Stimulated activated CD4-positive, alpha-beta T cell treated with anti-CD3 and anti-CD28 coated beads, TNF-alpha, amount 100 ng/mL, for 4 hours (primary cell): ENCODE measurements around the gene MAP4K2.

Experiments used
- DNase-seq, 3 experiments: peaks; one replicate each; pipeline ENCODE4 v3.0.0-alpha.2; 2020; ENCODE audit warnings: low read depth in 3 of 3

MAP4K2 gene

GRCh38 chr11:64741375-64742086 lies 61.5 kb downstream of the MAP4K2 start:
- DNase-seq, result no peak

GRCh38 chr11:64739871-64740270 lies 63.1 kb downstream of the MAP4K2 start:
- no peak for DNase-seq

- DNase-seq, result no peak
Observed at GRCh38 chr11:64736654-64737053, 66.4 kb downstream of the MAP4K2 start.

GRCh38 chr11:64735725-64736259 lies 67.2 kb downstream of the MAP4K2 start:
- no peak for DNase-seq
